D341Med (cell line): ENCODE data around the gene GSG1L.

Experiments used
- DNase-seq: peaks from one replicate; pipeline ENCODE4 v3.0.0; 2012; ENCODE audit warnings: low spot score

GSG1L gene

GRCh38 chr16:28091656-28092055, 28.1 kb upstream of the GSG1L start:
- DNase-seq = no peak

GRCh38 chr16:28090646-28091377, 27.3 kb upstream of the GSG1L start:
- no peak for DNase-seq

GRCh38 chr16:28089992-28090365, 26.5 kb upstream of the GSG1L start:
- DNase-seq = no peak

GRCh38 chr16:28089205-28089991, 25.9 kb upstream of the GSG1L start:
- no peak for DNase-seq

GRCh38 chr16:28087675-28088300, 24.3 kb upstream of the GSG1L start:
- no peak for DNase-seq

GRCh38 chr16:28087140-28087660, 23.7 kb upstream of the GSG1L start:
- DNase-seq = no peak

GRCh38 chr16:28086186-28087139, 22.9 kb upstream of the GSG1L start:
- no peak for DNase-seq

- no peak for DNase-seq
Observed at GRCh38 chr16:28085389-28086171, 22.1 kb upstream of the GSG1L start.

GRCh38 chr16:28084209-28084608, 20.7 kb upstream of the GSG1L start:
- no peak for DNase-seq

- DNase-seq = peak; percentile 59
Observed at GRCh38 chr16:28082624-28083023, 19.1 kb upstream of the GSG1L start.

GRCh38 chr16:28081391-28081968, 18.0 kb upstream of the GSG1L start:
- DNase-seq = no peak

GRCh38 chr16:28078261-28078660, 14.7 kb upstream of the GSG1L start:
- DNase-seq = no peak

GRCh38 chr16:28073836-28074235, 10.3 kb upstream of the GSG1L start:
- DNase-seq = no peak

- no peak for DNase-seq
Observed at GRCh38 chr16:28072087-28072486, 8.6 kb upstream of the GSG1L start.

GRCh38 chr16:28069971-28070794, 6.7 kb upstream of the GSG1L start:
- no peak for DNase-seq

GRCh38 chr16:28068976-28069375, 5.5 kb upstream of the GSG1L start:
- DNase-seq = no peak

- no peak for DNase-seq
Observed at GRCh38 chr16:28067604-28068379, 4.3 kb upstream of the GSG1L start.

GRCh38 chr16:28064706-28065249, 1.3 kb upstream of the GSG1L start:
- DNase-seq = no peak

- DNase-seq = no peak
Observed at GRCh38 chr16:28064150-28064549, 636 bp upstream of the GSG1L start.
